CD4-positive, alpha-beta T cell treated with Interleukin-17A for 1 hour (primary cell): ENCODE data around the gene UBTF.

Source experiments
- DNase-seq: peaks from one replicate; pipeline ENCODE4 v3.0.0-alpha.2; 2020

The UBTF gene

GRCh38 chr17:44193326-44194084 is 26.0 kb downstream of the UBTF start:
- DNase-seq: no peak

- DNase-seq: no peak
Measured at GRCh38 chr17:44192750-44193149, 26.7 kb downstream of the UBTF start.

- DNase-seq: no peak
Measured at GRCh38 chr17:44191941-44192496, 27.5 kb downstream of the UBTF start.

- no peak for DNase-seq
Measured at GRCh38 chr17:44191369-44191768, 28.1 kb downstream of the UBTF start.

- DNase-seq: no peak
Measured at GRCh38 chr17:44190481-44190880, 29.0 kb downstream of the UBTF start.

GRCh38 chr17:44188576-44189403 is 30.7 kb downstream of the UBTF start:
- no peak for DNase-seq

GRCh38 chr17:44187131-44187899 is 32.2 kb downstream of the UBTF start:
- peak; percentile 68 for DNase-seq

GRCh38 chr17:44186307-44187130 is 33.0 kb downstream of the UBTF start, which contains the start of gene TMUB2:
Gene TMUB2, plus strand, starts transcription at chr17:44186972. Its CDS starts 737 bp downstream, at chr17:44187709.
- DNase-seq: peak; percentile 99

- no peak for DNase-seq
Measured at GRCh38 chr17:44184212-44184810, 35.2 kb downstream of the UBTF start.

GRCh38 chr17:44183024-44183423 is 36.5 kb downstream of the UBTF start:
- no peak for DNase-seq

GRCh38 chr17:44178133-44178532 is 41.3 kb downstream of the UBTF start:
- no peak for DNase-seq

- DNase-seq: no peak
Measured at GRCh38 chr17:44177640-44178039, 41.8 kb downstream of the UBTF start.

GRCh38 chr17:44176671-44177501 is 42.6 kb downstream of the UBTF start:
- DNase-seq: no peak

- DNase-seq: no peak
Measured at GRCh38 chr17:44176257-44176656, 43.2 kb downstream of the UBTF start.

GRCh38 chr17:44174427-44174826 is 45.0 kb downstream of the UBTF start:
- DNase-seq: no peak

- DNase-seq: no peak
Measured at GRCh38 chr17:44171931-44172455, 47.5 kb downstream of the UBTF start.

- no peak for DNase-seq
Measured at GRCh38 chr17:44170499-44171201, 48.8 kb downstream of the UBTF start, which contains the start of gene ASB16. Gene ASB16, plus strand, starts transcription at chr17:44170704. Its CDS starts 86 bp downstream, at chr17:44170790.

GRCh38 chr17:44170135-44170498 is 49.4 kb downstream of the UBTF start:
- no peak for DNase-seq

- no peak for DNase-seq
Measured at GRCh38 chr17:44167181-44167861, 52.2 kb downstream of the UBTF start.
